Activated B cell treated with CpG ODN at 0.5 μM for 24 hours (primary cell): ENCODE measurements around the gene MYO5B. TPM values are rescaled to one million over a fixed set of nuclear protein-coding genes. Genes with fewer than 3 reads are reported as not detected.

Experiments used
- ATAC-seq: fragments of 200-7000 bp; cut with Tn5 transposase; one replicate; pipeline ENCODE4 v1.10.0; 2021; ENCODE audit warnings: low read depth, mild to moderate bottlenecking, moderate library complexity
- CTCF ChIA-PET: fragments of 350-600 bp; sonication (Branson Sonifier 250); formaldehyde crosslinking; loops from one replicate; lab custom pipeline; 2021; ENCODE audit warnings: antibody characterized with exemption; lab: Charles Lee
- POLR2A ChIA-PET: fragments of 350-600 bp; sonication (Branson Sonifier 250); formaldehyde crosslinking; loops from one replicate; lab custom pipeline; 2021; ENCODE audit warnings: antibody characterized with exemption; lab: Charles Lee
- DNase-seq: peaks from one replicate; pipeline ENCODE4 v3.0.0; 2022
- H3K27ac Mint-ChIP-seq: one replicate; pipeline ENCODE4 v1.8.0; 2020; ENCODE audit warnings: mixed read lengths
- H3K27me3 Mint-ChIP-seq: one replicate; pipeline ENCODE4 v1.8.0; 2021; ENCODE audit warnings: mixed read lengths
- H3K36me3 Mint-ChIP-seq: one replicate; pipeline ENCODE4 v1.8.0; 2021; ENCODE audit warnings: low read depth, mixed read lengths
- H3K4me1 Mint-ChIP-seq: one replicate; pipeline ENCODE4 v1.8.0; 2021; ENCODE audit warnings: mixed read lengths
- H3K4me3 Mint-ChIP-seq: one replicate; pipeline ENCODE4 v1.8.0; 2020; ENCODE audit warnings: mild to moderate bottlenecking, mixed read lengths
- H3K9me3 Mint-ChIP-seq: one replicate; pipeline ENCODE4 v1.8.0; 2020; ENCODE audit warnings: mixed read lengths
- intact Hi-C: fragments of 100-400 bp; cut with micrococcal nuclease; formaldehyde crosslinking; loops from one replicate; pipeline ENCODE4 v1.15.1; 2024
- total RNA-seq: library from RNA; stranded (reverse); gene quantifications from 2 replicates; pipeline ENCODE4 v1.2.3, GENCODE V29; 2022
- TF ChIP-seq, protein P1 (sequence below): fragments of 200-600 bp; IDR thresholded peaks from one replicate; pipeline ENCODE4 v1.8.0; 2022; ENCODE audit warnings: antibody characterized with exemption, mild to moderate bottlenecking

MYO5B gene
- total RNA-seq, 1 donor from 2014 or later = 0.49 TPM

DNA sequence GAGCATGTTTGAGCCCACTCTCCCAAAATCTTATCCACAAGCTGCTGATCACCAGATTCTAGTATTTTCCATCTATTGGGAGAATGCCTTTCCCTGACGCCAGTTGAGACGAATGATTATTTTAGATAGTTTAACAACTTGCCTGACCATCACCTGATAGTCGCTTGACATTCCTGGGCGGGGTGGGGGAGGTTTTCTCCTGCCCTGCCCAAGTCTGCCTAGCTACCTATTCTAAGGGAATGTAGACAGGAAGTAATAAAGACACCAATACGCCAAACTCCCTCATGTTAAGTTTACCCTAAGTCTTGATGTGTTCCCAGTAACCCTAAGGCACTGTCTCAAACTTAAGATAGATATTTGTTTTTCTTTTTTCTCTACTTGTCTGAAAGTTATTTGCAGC, 377.0 kb downstream of the MYO5B start:
- Mint-ChIP-seq H3K27me3 (no peaks in the 10 kb centered on the region), H3K4me3 (no peak overlapping the region), H3K4me1 (peaks cover 8% of the 10 kb centered on the region), H3K27ac (no peak overlapping the region), H3K36me3 (peaks cover 5% of the 10 kb centered on the region), H3K9me3 (no peaks in the 10 kb centered on the region)
- TF ChIP-seq, protein P1, sequence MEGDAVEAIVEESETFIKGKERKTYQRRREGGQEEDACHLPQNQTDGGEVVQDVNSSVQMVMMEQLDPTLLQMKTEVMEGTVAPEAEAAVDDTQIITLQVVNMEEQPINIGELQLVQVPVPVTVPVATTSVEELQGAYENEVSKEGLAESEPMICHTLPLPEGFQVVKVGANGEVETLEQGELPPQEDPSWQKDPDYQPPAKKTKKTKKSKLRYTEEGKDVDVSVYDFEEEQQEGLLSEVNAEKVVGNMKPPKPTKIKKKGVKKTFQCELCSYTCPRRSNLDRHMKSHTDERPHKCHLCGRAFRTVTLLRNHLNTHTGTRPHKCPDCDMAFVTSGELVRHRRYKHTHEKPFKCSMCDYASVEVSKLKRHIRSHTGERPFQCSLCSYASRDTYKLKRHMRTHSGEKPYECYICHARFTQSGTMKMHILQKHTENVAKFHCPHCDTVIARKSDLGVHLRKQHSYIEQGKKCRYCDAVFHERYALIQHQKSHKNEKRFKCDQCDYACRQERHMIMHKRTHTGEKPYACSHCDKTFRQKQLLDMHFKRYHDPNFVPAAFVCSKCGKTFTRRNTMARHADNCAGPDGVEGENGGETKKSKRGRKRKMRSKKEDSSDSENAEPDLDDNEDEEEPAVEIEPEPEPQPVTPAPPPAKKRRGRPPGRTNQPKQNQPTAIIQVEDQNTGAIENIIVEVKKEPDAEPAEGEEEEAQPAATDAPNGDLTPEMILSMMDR = no peak
- ChIA-PET CTCF (no interaction called here), POLR2A (no interaction called here)
- ATAC-seq (no peak), DNase-seq (no peak)
- intact Hi-C loops = no loop called here

GRCh38 chr18:49815927-49816326, 379.0 kb downstream of the MYO5B start:
- CTCF ChIA-PET = no interaction called here
- Mint-ChIP-seq H3K9me3 (no peaks in the 10 kb centered on the region), H3K4me1 (peaks cover 24% of the 10 kb centered on the region), H3K27me3 (no peaks in the 10 kb centered on the region), H3K36me3 (peaks cover 5% of the 10 kb centered on the region), H3K4me3 (no peak overlapping the region), H3K27ac (no peak overlapping the region)
- intact Hi-C loops = loop anchor here (2.0 kb wide), 1 partner anchor 559 kb away; the partner anchor contains the start of gene SKA1
- ATAC-seq (no peak), DNase-seq (no peak)
- TF ChIP-seq, protein P1 = no peak
- POLR2A ChIA-PET = no interaction called here

GRCh38 chr18:49814147-49814499, 380.8 kb downstream of the MYO5B start:
- H3K4me1 Mint-ChIP-seq = peaks cover 24% of the 10 kb centered on the region
- H3K4me3 Mint-ChIP-seq = peak overlapping the region; percentile 96
- peaks cover 13% of the 10 kb centered on the region for H3K36me3 Mint-ChIP-seq
- peak; percentile 16 for ATAC-seq
- POLR2A ChIA-PET = interaction anchor here (0.5 to 1.2 kb wide), 5 partner anchors 15 to 1064 kb away, joined by 3 to 7 read pairs (median 4); partner anchors contain the start of gene C18orf32
- H3K27ac Mint-ChIP-seq = peak overlapping the region; percentile 95
- no peak for DNase-seq
- H3K27me3 Mint-ChIP-seq = no peaks in the 10 kb centered on the region
- TF ChIP-seq, protein P1 = no peak
- intact Hi-C loops = loop anchor here (2.0 to 5.0 kb wide), 2 partner anchors 543 to 561 kb away; partner anchors contain the start of gene SKA1
- CTCF ChIA-PET = no interaction called here
- H3K9me3 Mint-ChIP-seq = peaks cover 7% of the 10 kb centered on the region

- Mint-ChIP-seq H3K9me3 (peaks cover 10% of the 10 kb centered on the region), H3K4me3 (peak within 1 kb of the TSS; percentile 96), H3K27me3 (no peaks in the 10 kb centered on the region), H3K27ac (peak within 1 kb of the TSS; percentile 95), H3K4me1 (peaks cover 24% of the 10 kb centered on the region), H3K36me3 (peaks cover 15% of the 10 kb centered on the region)
- peak; percentile 88 for ATAC-seq
- ChIA-PET CTCF (no interaction called here), POLR2A (interaction anchor here (0.5 to 1.2 kb wide), 5 partner anchors 14 to 1065 kb away, joined by 3 to 7 read pairs (median 4); partner anchors contain the start of gene C18orf32)
- TF ChIP-seq, protein P1 = no peak
- peak; percentile 79 for DNase-seq
- intact Hi-C loops = loop anchor here (1.0 to 5.0 kb wide), 7 partner anchors 326 to 1883 kb away; partner anchors contain the start of genes C18orf32, CFAP53, CTIF and DYM
Observed at GRCh38 chr18:49813319-49814146, 381.4 kb downstream of the MYO5B start, which contains the start of gene ACAA2. Gene ACAA2 (minus strand): TSS chr18:49813533. CDS start chr18:49813484, 49 bp downstream.

- TF ChIP-seq, protein P1 = no peak
- DNase-seq = peak; percentile 31
- ATAC-seq = no peak
- CTCF ChIA-PET = no interaction called here
- H3K4me1 Mint-ChIP-seq = peaks cover 24% of the 10 kb centered on the region
- peaks cover 15% of the 10 kb centered on the region for H3K9me3 Mint-ChIP-seq
- H3K27ac Mint-ChIP-seq = peak overlapping the region; percentile 95
- intact Hi-C loops = loop anchor here (1.0 to 5.0 kb wide), 6 partner anchors 326 to 1882 kb away; partner anchors contain the start of genes C18orf32, CFAP53, CTIF and DYM
- peaks cover 18% of the 10 kb centered on the region for H3K36me3 Mint-ChIP-seq
- peak overlapping the region; percentile 96 for H3K4me3 Mint-ChIP-seq
- POLR2A ChIA-PET = interaction anchor here (0.5 to 1.8 kb wide), 3 partner anchors 49 to 469 kb away, joined by 3 to 4 read pairs (median 3); partner anchors contain the start of gene MBD1
- no peaks in the 10 kb centered on the region for H3K27me3 Mint-ChIP-seq
Observed at GRCh38 chr18:49813069-49813318, 382.0 kb downstream of the MYO5B start.
